Thyroid gland (tissue), 4 donors: ENCODE results near the gene RNASEH1.

Experiments used
- POLR2A ChIP-seq, 2 donors: fragments of 450-650 bp; IDR thresholded peaks; one replicate each; pipeline ENCODE4 v1.6.1; 2017; ENCODE audit warnings: antibody characterized with exemption in 2 of 2, mild to moderate bottlenecking in 2 of 2, moderate library complexity in 1 of 2
- TF ChIP-seq, protein P1 (sequence below), 6 experiments: fragments of 200-600 bp in 3 of 6; fragments of 450-650 bp in 3 of 6; sonication (generic) in 3 of 6; IDR thresholded peaks; one replicate each; pipeline ENCODE4 v1.5.1; 2016 to 2019; ENCODE audit warnings: antibody characterized with exemption in 6 of 6, mild to moderate bottlenecking in 2 of 6, inconsistent platforms in 1 of 6, moderate library complexity in 1 of 6

DNA sequence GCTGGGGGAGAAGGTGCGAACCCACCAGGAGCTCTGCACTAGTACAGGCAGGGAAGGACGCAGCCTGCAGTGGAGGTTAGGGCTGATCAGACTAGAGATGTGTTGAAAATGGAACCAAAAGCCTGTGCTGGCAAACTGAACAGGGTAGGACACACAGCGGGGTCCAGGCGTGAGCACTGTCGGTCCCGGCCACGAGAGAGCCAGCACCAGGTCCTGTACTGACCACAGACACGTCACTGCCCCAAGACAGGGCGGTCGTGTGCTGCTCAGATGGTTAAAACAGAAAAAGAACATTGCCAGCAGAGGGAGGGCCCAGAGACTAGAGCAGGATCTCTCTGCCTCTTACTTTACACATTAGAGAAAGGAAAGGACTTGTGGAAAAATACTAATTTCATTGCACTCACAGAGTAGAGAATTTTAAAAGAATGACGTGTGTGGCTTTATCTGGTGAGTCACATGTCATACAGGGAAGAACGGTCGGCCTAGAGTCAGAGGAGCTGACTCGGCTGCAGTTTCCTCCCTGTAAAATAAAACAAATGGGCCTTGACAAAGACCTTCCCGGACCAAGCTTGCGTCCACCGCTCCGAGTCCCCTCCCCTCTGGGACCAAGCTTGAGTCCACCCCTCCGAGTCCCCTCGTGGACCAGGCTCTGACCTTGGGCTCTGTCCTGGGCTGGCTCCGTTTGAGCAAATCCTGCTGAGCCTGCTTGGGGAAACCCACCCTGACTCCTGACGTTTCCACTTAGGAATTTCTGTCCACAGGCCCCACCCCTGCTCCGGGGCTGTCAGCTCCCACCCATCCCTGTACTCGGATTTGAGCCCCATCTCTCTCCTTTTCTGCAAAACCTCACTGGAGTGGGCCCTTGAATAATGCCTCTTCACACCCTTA, 22.1 kb downstream of the RNASEH1 start:
- TF ChIP-seq POLR2A (IDR thresholded peaks at IDR 0.05) = peak in 1 of 2 donors; percentile 7
- TF ChIP-seq, protein P1, sequence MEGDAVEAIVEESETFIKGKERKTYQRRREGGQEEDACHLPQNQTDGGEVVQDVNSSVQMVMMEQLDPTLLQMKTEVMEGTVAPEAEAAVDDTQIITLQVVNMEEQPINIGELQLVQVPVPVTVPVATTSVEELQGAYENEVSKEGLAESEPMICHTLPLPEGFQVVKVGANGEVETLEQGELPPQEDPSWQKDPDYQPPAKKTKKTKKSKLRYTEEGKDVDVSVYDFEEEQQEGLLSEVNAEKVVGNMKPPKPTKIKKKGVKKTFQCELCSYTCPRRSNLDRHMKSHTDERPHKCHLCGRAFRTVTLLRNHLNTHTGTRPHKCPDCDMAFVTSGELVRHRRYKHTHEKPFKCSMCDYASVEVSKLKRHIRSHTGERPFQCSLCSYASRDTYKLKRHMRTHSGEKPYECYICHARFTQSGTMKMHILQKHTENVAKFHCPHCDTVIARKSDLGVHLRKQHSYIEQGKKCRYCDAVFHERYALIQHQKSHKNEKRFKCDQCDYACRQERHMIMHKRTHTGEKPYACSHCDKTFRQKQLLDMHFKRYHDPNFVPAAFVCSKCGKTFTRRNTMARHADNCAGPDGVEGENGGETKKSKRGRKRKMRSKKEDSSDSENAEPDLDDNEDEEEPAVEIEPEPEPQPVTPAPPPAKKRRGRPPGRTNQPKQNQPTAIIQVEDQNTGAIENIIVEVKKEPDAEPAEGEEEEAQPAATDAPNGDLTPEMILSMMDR (IDR thresholded peaks at IDR 0.05) = no peak
